CD4-positive, alpha-beta T cell treated with Interleukin-4 for 1 hour (primary cell): ENCODE data around the gene NOP10.

Experiments used
- DNase-seq, 2 donors: peaks; one replicate each; pipeline ENCODE4 v3.0.0-alpha.2; 2020 to 2022

The NOP10 gene

GRCh38 chr15:34330279-34330678 lies 12.7 kb downstream of the NOP10 start:
- no peak for DNase-seq

GRCh38 chr15:34329006-34329405 lies 13.9 kb downstream of the NOP10 start:
- no peak for DNase-seq

GRCh38 chr15:34327906-34328305 lies 15.0 kb downstream of the NOP10 start:
- DNase-seq: peak in 1 of 2 donors; percentile 38

GRCh38 chr15:34325368-34325767 lies 17.6 kb downstream of the NOP10 start:
- DNase-seq: no peak

DNA sequence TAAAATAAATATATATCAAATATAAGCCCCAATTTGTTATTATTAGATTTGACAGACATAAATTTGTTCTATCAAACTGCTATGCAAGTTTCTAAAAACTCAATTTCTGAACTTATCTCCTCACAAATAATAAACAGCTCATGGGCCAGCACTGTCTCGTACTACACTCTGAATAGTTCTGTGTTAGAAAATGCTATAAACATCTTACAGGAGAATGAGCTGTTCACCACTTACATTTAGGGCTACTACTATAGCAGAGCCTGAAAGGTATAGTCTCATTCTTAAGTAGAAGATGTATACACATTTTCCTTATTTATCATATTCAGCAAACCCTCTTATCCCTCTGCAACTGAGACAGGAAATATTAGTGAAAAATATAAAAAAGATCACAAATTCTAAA lies 18.0 kb downstream of the NOP10 start:
- DNase-seq: no peak

- DNase-seq: no peak
Observed at GRCh38 chr15:34323217-34323616, 19.7 kb downstream of the NOP10 start.

GRCh38 chr15:34318277-34319079 lies 24.5 kb downstream of the NOP10 start:
- DNase-seq: peak; percentile 37 to 38

- DNase-seq: no peak
Observed at GRCh38 chr15:34314491-34315490, 28.1 kb downstream of the NOP10 start.

DNA sequence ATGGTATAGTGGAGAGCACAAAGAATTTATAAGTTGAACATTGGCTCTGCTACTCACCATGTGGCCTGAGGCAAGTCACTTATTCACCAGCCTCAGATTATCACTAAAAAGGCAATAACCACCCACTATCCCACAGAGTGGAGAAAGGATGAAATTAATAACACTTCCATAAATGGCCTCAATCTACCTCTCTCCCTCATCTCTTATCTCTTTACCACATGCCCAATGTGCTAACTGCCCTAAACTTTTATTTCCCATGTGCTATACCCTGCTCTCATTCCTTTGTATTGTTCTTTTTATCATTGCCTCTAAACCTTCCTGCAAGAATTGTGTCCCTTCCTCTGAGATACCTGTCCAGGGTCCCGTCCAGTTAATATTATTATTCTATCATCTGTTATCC lies 31.4 kb downstream of the NOP10 start:
- no peak for DNase-seq

DNA sequence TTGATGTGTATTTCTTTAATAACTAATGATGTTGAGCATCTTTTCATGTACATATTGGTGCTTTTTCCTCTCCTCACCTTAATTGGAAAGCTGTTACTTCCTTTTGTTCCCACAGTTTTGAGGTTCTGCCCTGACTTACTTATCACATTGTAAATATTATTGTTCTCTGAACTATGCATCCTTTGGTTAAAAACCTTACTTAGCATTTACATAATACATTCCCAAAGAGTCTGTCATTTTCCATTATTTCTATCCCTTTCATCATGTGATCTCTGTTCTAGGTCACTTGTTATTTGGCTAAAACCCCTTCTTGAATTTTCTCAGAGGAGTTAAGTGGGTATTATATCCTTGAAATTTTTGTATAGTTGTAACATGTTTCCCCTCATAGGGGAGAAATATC lies 38.3 kb downstream of the NOP10 start:
- DNase-seq: no peak

- DNase-seq: no peak
Observed at GRCh38 chr15:34301058-34301457, 41.9 kb downstream of the NOP10 start.

DNA sequence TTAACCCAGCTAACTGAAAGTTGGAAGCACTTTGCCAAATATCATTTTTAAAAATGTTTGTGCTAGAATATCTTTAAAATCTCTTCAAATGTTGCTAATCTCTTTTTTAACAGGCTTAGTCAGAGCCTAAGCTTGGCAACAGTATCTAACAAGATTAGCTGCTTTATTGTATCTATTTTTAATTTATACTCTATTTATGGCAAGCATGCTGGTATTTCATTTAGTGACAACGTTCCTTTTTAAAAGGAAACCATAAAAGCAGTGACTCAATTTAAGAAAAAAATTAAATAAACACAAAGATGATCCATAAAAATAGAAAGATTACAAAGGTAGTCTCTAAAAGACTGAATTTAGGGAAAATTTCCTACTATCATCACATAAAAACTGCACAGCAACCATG lies 45.9 kb downstream of the NOP10 start:
- DNase-seq: no peak

DNA sequence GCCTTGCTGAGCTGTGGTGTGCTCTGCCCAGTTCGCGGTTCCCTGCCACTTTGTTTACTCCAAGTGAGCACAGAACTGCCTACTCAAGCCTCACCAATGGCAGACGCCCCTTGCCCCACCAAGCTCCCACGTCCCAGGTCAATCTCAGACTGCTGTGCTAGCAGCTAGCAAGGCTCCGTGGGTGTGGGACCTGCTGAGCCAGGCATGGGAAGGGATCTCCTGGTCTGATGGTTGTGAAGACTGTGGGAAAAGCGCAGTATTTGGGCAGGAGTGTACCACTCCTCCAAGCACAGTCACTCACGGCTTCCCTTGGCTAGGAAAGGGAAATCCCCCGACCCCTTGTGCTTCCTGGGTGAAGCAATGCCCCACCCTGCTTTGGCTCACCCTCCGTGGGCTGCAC lies 50.3 kb downstream of the NOP10 start:
- DNase-seq: no peak
